IPS-20b (cell line): ENCODE data around the gene MPPE1.

Experiments
- H3K27ac ChIP-seq: one replicate; pipeline ENCODE4 v1.5.1; 2013; ENCODE audit warnings: low read length
- H3K27me3 ChIP-seq: 2 replicates; pipeline ENCODE4 v1.6.1; 2013; ENCODE audit warnings: mild to moderate bottlenecking, low read length, inconsistent platforms; ENCODE audit not compliant: insufficient read depth
- H3K36me3 ChIP-seq: 2 replicates; pipeline ENCODE4 v1.6.1; 2013; ENCODE audit warnings: low read depth, mild to moderate bottlenecking, inconsistent platforms, low read length, moderate library complexity; ENCODE audit not compliant: insufficient read depth
- H3K4me1 ChIP-seq: 2 replicates; pipeline ENCODE4 v1.6.1; 2013; ENCODE audit warnings: mild to moderate bottlenecking, control low read depth, inconsistent platforms, low read length, moderate library complexity; ENCODE audit not compliant: insufficient read depth
- H3K4me3 ChIP-seq: 2 replicates; pipeline ENCODE4 v1.5.1; 2013; ENCODE audit warnings: mild to moderate bottlenecking, low read length, inconsistent platforms
- H3K9ac ChIP-seq: 2 replicates; pipeline ENCODE4 v1.6.1; 2013; ENCODE audit warnings: low read depth, mild to moderate bottlenecking, inconsistent platforms, low read length, moderate library complexity
- H3K9me3 ChIP-seq: 2 replicates; pipeline ENCODE4 v1.6.1; 2013; ENCODE audit warnings: mild to moderate bottlenecking, low read depth, low read length, inconsistent platforms; ENCODE audit not compliant: insufficient read depth

MPPE1 gene

DNA sequence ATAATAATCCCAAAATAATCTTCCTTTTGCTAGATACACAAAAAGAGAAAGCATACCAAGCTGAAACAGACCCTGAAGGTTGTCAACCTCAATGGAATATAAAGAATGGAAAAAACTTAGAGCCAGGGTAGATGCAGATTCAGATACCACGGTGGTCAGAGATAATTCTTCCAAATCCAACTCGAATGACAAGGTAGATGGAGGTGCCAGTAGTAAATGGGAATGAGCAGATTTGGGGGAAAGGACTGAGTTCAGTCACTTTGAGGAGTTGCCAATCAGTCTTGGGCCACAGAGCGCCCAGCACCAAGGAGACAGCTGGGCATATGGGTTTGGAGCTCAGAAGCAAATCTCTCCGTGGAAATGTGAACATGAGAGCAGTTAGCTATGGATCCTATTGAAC, 60.3 kb downstream of the MPPE1 start:
- Histone ChIP-seq H3K4me3 (no peak overlapping the region), H3K36me3 (no peaks in the 10 kb centered on the region), H3K9ac (no peak overlapping the region), H3K9me3 (no peaks in the 10 kb centered on the region), H3K27me3 (no peaks in the 10 kb centered on the region), H3K27ac (no peak overlapping the region), H3K4me1 (peaks cover 10% of the 10 kb centered on the region; the same call in 1 of the 2 replicates)

DNA sequence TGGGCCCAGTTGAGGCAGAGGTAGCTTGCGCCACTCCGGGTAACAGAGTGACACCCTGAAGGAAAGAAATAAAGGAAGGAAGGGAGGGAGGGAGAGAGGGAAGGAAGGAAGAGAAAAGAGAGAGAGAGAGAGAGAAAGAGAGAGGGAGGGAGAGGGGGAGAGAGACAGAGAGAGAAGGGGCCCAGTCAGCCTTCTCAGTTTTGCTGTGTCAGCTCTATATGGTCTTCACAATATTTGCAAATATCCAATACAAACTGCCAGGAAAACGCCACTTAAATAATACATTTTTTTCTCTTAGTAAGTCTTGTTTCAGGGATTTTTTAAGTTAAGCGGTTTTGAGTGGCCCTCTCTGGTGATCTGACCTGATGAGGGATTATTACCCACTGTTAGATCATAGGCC, 62.5 kb downstream of the MPPE1 start:
- H3K27ac ChIP-seq = no peak overlapping the region
- peaks cover 10% of the 10 kb centered on the region; the same call in 1 of the 2 replicates for H3K4me1 ChIP-seq
- no peaks in the 10 kb centered on the region for H3K36me3 ChIP-seq
- no peaks in the 10 kb centered on the region for H3K27me3 ChIP-seq
- H3K4me3 ChIP-seq = no peak overlapping the region
- no peaks in the 10 kb centered on the region for H3K9me3 ChIP-seq
- H3K9ac ChIP-seq = no peak overlapping the region

DNA sequence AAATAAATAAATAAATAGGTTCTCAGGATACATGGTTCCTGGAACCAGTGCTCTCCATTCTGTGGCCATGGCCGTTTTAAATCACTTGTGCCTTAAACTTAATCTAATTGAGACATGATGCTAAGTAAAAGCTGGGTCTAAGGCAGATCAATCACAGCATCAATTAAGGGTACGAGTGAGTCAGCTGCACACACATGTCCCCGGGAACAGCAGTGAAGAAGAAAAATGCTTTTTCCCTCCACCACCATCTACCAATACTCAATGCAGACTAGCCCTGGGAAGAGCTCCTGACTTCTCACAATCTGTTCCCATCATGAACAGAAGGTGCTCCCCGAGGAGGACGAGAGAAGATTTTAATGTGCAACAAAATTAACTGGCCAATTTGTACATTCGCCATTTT, 63.7 kb downstream of the MPPE1 start:
- Histone ChIP-seq H3K27ac (no peak overlapping the region), H3K9ac (no peak overlapping the region), H3K36me3 (no peaks in the 10 kb centered on the region), H3K4me3 (no peak overlapping the region), H3K4me1 (peaks cover 2% of the 10 kb centered on the region; the same call in 1 of the 2 replicates), H3K9me3 (no peaks in the 10 kb centered on the region), H3K27me3 (no peaks in the 10 kb centered on the region)

DNA sequence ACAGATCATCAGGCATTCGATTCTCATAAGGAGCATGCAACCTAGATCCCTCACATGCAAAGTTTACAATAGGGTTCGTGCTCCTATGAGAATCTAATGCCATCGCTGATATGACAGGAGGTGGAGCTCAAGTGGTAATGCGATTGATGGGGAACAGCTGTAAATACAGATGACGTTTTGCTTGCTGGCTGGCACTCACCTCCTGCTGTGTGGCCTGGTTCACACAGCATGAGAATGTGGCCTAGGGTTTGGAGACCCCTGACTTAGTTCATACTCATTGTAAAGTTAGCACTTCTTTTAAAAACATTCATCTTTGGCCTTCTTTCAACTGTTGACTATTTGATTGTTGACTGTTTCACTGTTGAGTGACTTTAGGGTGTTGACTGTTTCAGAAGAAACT, 65.6 kb downstream of the MPPE1 start:
- no peak overlapping the region for H3K27ac ChIP-seq
- H3K27me3 ChIP-seq = no peaks in the 10 kb centered on the region
- H3K36me3 ChIP-seq = no peaks in the 10 kb centered on the region
- no peaks in the 10 kb centered on the region for H3K9me3 ChIP-seq
- no peak overlapping the region for H3K9ac ChIP-seq
- H3K4me1 ChIP-seq = peaks cover 2% of the 10 kb centered on the region; the same call in 1 of the 2 replicates
- H3K4me3 ChIP-seq = no peak overlapping the region

DNA sequence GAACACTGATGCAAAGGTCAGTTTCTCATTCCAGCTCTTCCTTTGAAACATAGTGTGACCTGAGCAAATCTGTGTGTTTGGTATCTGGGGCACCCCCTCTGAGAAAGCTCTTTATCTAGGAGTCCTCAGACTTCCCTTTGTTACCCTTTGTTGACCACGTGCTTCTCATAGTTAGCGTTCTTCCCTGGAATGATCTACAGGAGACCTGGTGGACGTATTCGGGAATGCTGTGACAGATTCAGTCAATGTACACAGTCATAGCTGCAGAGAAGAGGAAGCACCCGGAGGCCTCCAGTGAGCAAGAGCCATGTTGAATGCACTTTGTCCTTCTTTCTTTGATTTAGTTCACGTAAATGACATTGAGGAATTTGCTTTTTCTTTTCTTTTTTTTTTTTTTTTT, 67.6 kb downstream of the MPPE1 start:
- Histone ChIP-seq H3K27ac (no peak overlapping the region), H3K4me3 (no peak overlapping the region), H3K9ac (no peak overlapping the region), H3K4me1 (peaks cover 2% of the 10 kb centered on the region; the same call in 1 of the 2 replicates), H3K9me3 (no peaks in the 10 kb centered on the region), H3K36me3 (no peaks in the 10 kb centered on the region), H3K27me3 (no peaks in the 10 kb centered on the region)

DNA sequence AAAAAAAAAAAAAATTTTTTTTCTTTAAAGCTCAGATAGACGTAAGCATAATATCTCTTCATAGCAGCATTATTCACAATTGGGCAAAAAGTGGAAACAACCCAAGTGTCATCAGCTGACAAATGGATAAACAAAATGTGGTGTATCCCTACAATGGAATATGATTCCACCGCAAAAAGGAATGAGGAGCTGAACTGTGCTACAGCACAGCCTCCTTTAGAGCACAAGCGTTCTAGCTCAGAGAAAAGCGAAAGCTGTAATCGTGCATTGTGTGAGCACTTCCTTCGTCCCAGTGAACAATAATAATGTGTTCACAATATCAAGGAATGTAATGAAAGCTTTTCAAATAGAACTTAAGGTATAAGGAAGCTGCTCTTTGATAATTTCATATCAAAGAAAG, 68.6 kb downstream of the MPPE1 start:
- no peak overlapping the region for H3K4me3 ChIP-seq
- peaks cover 2% of the 10 kb centered on the region; the same call in 1 of the 2 replicates for H3K4me1 ChIP-seq
- no peaks in the 10 kb centered on the region for H3K36me3 ChIP-seq
- H3K9me3 ChIP-seq = no peaks in the 10 kb centered on the region
- no peak overlapping the region for H3K27ac ChIP-seq
- H3K27me3 ChIP-seq = no peaks in the 10 kb centered on the region
- H3K9ac ChIP-seq = no peak overlapping the region

DNA sequence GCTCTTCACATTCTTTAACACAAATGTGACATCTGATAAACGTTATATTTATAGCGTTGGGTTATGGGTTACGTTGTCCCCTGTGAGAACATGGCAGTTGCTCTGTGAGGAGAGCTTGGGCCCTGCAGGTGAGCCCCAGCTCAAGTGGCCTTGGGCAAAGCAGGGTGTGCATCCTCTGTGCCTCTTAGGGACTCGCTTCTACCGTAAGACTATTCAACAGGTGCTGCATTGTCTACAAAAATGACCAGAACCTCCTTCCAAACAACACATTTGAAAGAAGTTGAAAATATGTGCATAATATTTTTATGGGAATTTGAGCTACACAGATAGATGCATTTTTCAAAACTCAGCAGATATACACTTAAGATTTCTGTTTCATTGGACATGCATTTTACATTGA, 73.3 kb downstream of the MPPE1 start:
- Histone ChIP-seq H3K9me3 (no peaks in the 10 kb centered on the region), H3K4me3 (no peak overlapping the region), H3K36me3 (no peaks in the 10 kb centered on the region), H3K4me1 (peaks cover 2% of the 10 kb centered on the region; the same call in 1 of the 2 replicates), H3K9ac (no peak overlapping the region), H3K27ac (no peak overlapping the region), H3K27me3 (no peaks in the 10 kb centered on the region)
